K562 (cell line): ENCODE measurements around the gene CHTOP. TPM values are rescaled to one million over a fixed set of nuclear protein-coding genes. Genes with fewer than 3 reads are reported as not detected.
A peak's percentile ranks its signal among the peaks of the same experiment; 100 is the strongest.

Source experiments
- ATF2 ChIP-seq: sonication (generic); formaldehyde crosslinking; IDR thresholded peaks from 2 replicates; pipeline ENCODE4 v1.8.1; 2022; ENCODE audit warnings: missing genetic modification reagents
- CBX8 ChIP-seq: fragments of 200-600 bp; sonication (generic); IDR thresholded peaks from 2 replicates; pipeline ENCODE4 v1.6.1; 2012; ENCODE audit warnings: borderline replicate concordance, mixed run types, low read depth, mild to moderate bottlenecking, moderate library complexity, mixed read lengths, low read length, control low read depth, inconsistent platforms; ENCODE audit not compliant: poor library complexity, severe bottlenecking; ENCODE audit errors: extremely low read depth
- CLOCK ChIP-seq: fragments of 250-450 bp; sonication (Bioruptor Pico); IDR thresholded peaks from 2 replicates; pipeline ENCODE4 v1.4.0; 2020; ENCODE audit warnings: mild to moderate bottlenecking, moderate library complexity, borderline replicate concordance
- CTCFL ChIP-seq: IDR thresholded peaks from 2 replicates; pipeline ENCODE4 v1.6.1; 2011; ENCODE audit warnings: borderline replicate concordance, low read depth, mild to moderate bottlenecking, moderate library complexity, low read length; ENCODE audit not compliant: insufficient read depth, poor library complexity, severe bottlenecking
- FOXK2 ChIP-seq, 2 experiments: fragments of 450-650 bp; IDR thresholded peaks in 1 of 2; conservative IDR thresholded peaks in 1 of 2; 2 replicates each; pipeline ENCODE4 v1.6.1; 2016; ENCODE audit warnings: low read depth in 2 of 2, mild to moderate bottlenecking in 1 of 2
- HDAC2 ChIP-seq: fragments of 450-650 bp; IDR thresholded peaks from 2 replicates; pipeline ENCODE4 v1.6.1; 2016; ENCODE audit warnings: mild to moderate bottlenecking
- L3MBTL2 ChIP-seq: fragments of 450-650 bp; IDR thresholded peaks from 2 replicates; pipeline ENCODE4 v1.6.1; 2016; ENCODE audit warnings: mild to moderate bottlenecking, moderate library complexity
- MXI1 ChIP-seq: IDR thresholded peaks from 2 replicates; pipeline ENCODE4 v1.6.1; 2011; ENCODE audit warnings: low read depth, mild to moderate bottlenecking, improper control_type of control experiment, low read length
- POU5F1 ChIP-seq: fragments of 150-350 bp; IDR thresholded peaks from 2 replicates; pipeline ENCODE4 v1.6.1; 2014; ENCODE audit warnings: borderline replicate concordance, low read length, low read depth, mild to moderate bottlenecking; ENCODE audit not compliant: partially characterized antibody
- RBM22 ChIP-seq: fragments of 200-400 bp; formaldehyde crosslinking; IDR thresholded peaks from 2 replicates; pipeline ENCODE4 v1.6.1; 2018; ENCODE audit warnings: low read length, low read depth; ENCODE audit not compliant: poor library complexity, severe bottlenecking
- SMARCA5 ChIP-seq: fragments of 450-650 bp; IDR thresholded peaks from 2 replicates; pipeline ENCODE4 v1.6.1; 2016
- SMC3 ChIP-seq: conservative IDR thresholded peaks from 2 replicates; pipeline ENCODE4 v1.6.1; 2011; ENCODE audit warnings: low read depth, low read length, improper control_type of control experiment; ENCODE audit not compliant: insufficient read depth
- SPI1 ChIP-seq: IDR thresholded peaks from 2 replicates; pipeline ENCODE4 v1.6.1; 2011; ENCODE audit warnings: low read depth, low read length, control low read depth, borderline replicate concordance
- TFAP4 ChIP-seq: sonication (generic); formaldehyde crosslinking; IDR thresholded peaks from 2 replicates; pipeline ENCODE4 v1.8.0; 2022; ENCODE audit warnings: missing genetic modification reagents, mild to moderate bottlenecking, moderate library complexity, borderline replicate concordance
- XRCC3 ChIP-seq: fragments of 450-650 bp; IDR thresholded peaks from 2 replicates; pipeline ENCODE4 v1.6.1; 2017; ENCODE audit warnings: mild to moderate bottlenecking, moderate library complexity
- ZFX ChIP-seq: sonication (generic); formaldehyde crosslinking; IDR thresholded peaks from 2 replicates; pipeline ENCODE4 v1.8.0; 2022; ENCODE audit warnings: mild to moderate bottlenecking, missing genetic modification reagents, moderate library complexity
- ZNF639 ChIP-seq, 2 experiments: fragments of 200-800 bp in 1 of 2; sonication (Bioruptor generic) in 1 of 2; sonication (generic) in 1 of 2; formaldehyde crosslinking in 1 of 2; IDR thresholded peaks in 1 of 2; conservative IDR thresholded peaks in 1 of 2; 2 replicates each; pipeline versions ENCODE4 v1.5.0 to v1.6.1; 2016 to 2020; ENCODE audit warnings: missing compliant biosample characterization in 1 of 2, missing genetic modification characterization in 1 of 2, missing genetic modification reagents in 1 of 2
- ZNF780A ChIP-seq: fragments of 250-450 bp; sonication (Bioruptor Pico); IDR thresholded peaks from 2 replicates; pipeline ENCODE4 v1.5.0; 2021; ENCODE audit warnings: mild to moderate bottlenecking
- polyA plus RNA-seq, 8 experiments: library from polyadenylated mRNA; depleted of rRNA in 4 of 8; stranded (reverse) in 5 of 8; unstranded in 3 of 8; fragments of >200 nt; fragmentation: Nextera tagmentation in 2 of 8; fragmentation: Illumina TruSeq in 1 of 8; extraction: Ambion mirVana in 2 of 8; extraction: Trizol in 1 of 8; gene quantifications; 2 replicates each; pipeline versions ENCODE4 v1.2.1 to v1.2.3, GENCODE V29; 2011 to 2014; ENCODE audit warnings: inconsistent platforms in 1 of 8, missing spikeins in 1 of 8
- total RNA-seq, 7 experiments: library from RNA; depleted of rRNA in 6 of 7; stranded (reverse); fragments of >200 nt in 6 of 7; fragmentation: Illumina TruSeq in 2 of 7; extraction: Trizol in 2 of 7; gene quantifications; 2 replicates each; pipeline versions ENCODE4 v1.2.1 to v1.2.3, GENCODE V29; 2011 to 2021; ENCODE audit warnings: low replicate concordance in 1 of 7

The CHTOP gene
- total and polyA plus RNA-seq, 9 of the 15 experiments (the other 6 are each of a cell fraction or from before 2014, with no cell fraction given) = 10.2 to 91.8 (median 60.8) TPM

DNA sequence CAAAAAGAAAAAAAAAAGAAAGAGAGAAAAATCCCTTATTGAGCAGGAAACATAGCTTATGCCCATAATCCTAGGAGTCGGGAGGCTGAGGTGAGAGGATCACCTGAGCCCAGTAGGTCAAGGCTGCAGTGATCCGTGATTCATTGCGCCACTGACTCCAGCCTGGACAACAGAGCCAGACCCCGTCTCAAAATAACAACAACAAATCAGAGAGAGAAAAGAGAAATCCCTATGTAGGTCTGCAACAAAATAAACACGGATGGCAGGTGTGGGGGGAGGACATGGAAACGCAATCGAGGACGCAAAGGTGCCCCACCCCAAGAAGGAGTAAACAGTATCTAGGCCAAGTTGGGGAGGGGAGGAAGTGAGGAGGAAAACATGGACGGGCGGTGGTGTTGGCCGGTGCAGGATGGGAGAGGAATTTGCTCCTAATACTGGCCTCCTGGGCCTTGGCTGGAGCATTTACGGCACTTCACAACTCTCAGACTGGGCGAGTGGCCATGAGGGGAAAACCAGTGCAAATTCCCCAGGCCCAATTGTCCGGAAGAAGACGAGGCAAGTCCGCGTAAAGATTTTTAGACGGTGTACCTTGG lies 609 bp upstream of the CHTOP start (continued):
- TF ChIP-seq CLOCK (CRISPR knock-in tag) (no peak), ZNF639 (CRISPR knock-in tag; conservative IDR thresholded peaks at IDR 0.05 in 1 of 2, IDR thresholded peaks at IDR 0.05 in 1 of 2) (no peak), SPI1 (peak; percentile 75; the same call in 1 of the 2 replicates), CBX8 (no peak), MXI1 (no peak), CTCFL (no peak), RBM22 (no peak), SMC3 (0 out of 2 replicates have a peak, but pooled peaks have one; percentile 9), L3MBTL2 (no peak; the same call in 1 of the 2 replicates), ZNF780A (CRISPR knock-in tag) (no peak), FOXK2 (conservative IDR thresholded peaks at IDR 0.05 in 1 of 2, IDR thresholded peaks at IDR 0.05 in 1 of 2; ENCODE audit: low read depth in 2 of 2) (peak in 1 of 2 experiments; percentile 48; a peak in 1 of 4 replicates), ATF2 (CRISPR knock-in tag) (no peak), TFAP4 (CRISPR knock-in tag) (no peak), POU5F1 (no peak), HDAC2 (0 out of 2 replicates have a peak, but pooled peaks have one; percentile 24), SMARCA5 (peak; percentile 87; the same call in 1 of the 2 replicates), ZFX (CRISPR knock-in tag) (no peak), XRCC3 (no peak)
